NCI-H446 (cell line): ENCODE measurements around the gene LPIN3.
"Not testable (repeated sequence)": the region's sequence is repeated elsewhere in the genome, so short reads cannot be mapped to it uniquely, and the experiment has no call there.

Source experiments
- DNase-seq, 2 experiments: peaks; one replicate each; lab custom pipeline; 2025; lab: John Stamatoyannopoulos, UW

The LPIN3 gene, protein sequence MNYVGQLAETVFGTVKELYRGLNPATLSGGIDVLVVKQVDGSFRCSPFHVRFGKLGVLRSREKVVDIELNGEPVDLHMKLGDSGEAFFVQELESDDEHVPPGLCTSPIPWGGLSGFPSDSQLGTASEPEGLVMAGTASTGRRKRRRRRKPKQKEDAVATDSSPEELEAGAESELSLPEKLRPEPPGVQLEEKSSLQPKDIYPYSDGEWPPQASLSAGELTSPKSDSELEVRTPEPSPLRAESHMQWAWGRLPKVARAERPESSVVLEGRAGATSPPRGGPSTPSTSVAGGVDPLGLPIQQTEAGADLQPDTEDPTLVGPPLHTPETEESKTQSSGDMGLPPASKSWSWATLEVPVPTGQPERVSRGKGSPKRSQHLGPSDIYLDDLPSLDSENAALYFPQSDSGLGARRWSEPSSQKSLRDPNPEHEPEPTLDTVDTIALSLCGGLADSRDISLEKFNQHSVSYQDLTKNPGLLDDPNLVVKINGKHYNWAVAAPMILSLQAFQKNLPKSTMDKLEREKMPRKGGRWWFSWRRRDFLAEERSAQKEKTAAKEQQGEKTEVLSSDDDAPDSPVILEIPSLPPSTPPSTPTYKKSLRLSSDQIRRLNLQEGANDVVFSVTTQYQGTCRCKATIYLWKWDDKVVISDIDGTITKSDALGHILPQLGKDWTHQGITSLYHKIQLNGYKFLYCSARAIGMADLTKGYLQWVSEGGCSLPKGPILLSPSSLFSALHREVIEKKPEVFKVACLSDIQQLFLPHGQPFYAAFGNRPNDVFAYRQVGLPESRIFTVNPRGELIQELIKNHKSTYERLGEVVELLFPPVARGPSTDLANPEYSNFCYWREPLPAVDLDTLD

GRCh38 chr20:41340327-41341055 is at the start of gene LPIN3:
Gene LPIN3 (plus strand): TSS chr20:41340821. CDS start chr20:41345804, 4,983 bp downstream.
- DNase-seq = peak in 1 of 2 experiments; percentile 61

DNA sequence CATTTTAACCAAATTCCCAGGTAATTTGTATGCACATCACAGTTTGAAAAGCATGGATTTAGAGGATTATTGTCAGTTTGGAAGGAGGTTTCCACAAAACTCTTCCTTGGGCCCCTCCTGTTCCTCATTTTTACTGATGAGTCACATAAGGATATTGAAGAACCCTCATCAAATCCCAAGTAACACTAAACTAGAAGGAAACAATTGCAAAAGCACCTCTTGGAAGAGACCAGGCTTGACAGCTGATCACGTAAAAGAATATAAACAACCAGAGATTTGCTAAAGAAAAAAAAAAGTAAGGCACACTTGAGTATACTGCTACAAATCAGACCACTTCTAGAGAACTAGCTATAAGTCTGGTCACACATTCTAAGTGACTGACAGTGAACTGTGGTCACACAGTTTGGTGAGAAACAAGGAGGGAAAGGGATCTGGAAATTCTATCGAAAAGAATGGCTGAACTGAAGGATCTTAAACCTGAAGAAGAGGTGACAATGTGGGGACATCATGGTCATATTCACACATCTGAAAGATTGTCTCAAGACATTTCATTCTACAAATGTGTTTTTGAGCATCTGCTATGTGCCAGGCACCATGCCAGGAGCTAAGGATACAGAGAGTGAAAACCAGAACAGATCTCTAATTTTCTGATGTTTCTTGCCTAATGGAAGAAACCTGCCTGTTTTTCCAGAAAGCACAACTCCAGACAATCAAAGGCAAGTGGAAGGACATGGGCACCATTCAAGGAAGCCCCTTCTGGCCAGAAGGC is 47.2 kb upstream of the LPIN3 start:
- DNase-seq = peak in 1 of 2 experiments; percentile 22

DNA sequence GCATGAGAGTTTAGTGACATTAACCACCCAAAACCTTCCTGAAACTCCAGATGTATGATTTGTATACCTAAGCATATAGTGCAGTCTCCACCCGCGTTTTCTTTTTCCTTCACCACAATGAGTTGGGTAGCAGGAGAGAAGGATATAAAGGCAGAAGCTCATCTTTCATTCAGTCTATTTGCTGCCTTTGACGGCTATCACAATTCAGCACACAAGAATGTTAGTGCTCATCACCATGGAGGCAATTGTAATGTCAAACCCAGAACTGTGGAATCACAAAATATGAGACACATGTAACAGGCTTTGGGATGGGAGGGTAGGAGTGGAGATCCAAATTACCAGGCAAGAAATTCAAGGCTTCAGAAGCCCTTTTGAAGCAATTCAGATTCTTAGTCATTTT is 40.7 kb upstream of the LPIN3 start:
- no peak for DNase-seq

DNA sequence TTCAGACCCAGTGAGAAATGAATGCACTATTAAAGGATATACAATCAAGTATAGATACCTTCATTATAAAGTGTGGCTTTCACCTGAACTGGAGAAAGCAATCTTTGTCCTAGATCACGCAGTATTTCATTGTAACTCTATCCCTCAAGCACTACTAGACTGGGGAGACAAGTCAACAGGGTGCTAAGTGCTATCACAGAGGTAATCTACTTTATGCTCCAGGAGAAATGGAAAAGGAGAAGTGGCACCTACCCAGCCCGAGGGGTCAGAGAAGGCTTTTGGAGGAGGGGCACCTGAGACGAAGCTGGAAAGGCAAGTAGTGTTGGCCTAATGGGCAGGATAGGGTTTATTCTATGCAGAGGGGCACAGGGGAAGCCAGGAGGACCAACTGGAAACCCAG is 40.2 kb upstream of the LPIN3 start:
- no peak for DNase-seq

GRCh38 chr20:41300886-41301285 is 39.7 kb upstream of the LPIN3 start:
- no peak for DNase-seq

DNA sequence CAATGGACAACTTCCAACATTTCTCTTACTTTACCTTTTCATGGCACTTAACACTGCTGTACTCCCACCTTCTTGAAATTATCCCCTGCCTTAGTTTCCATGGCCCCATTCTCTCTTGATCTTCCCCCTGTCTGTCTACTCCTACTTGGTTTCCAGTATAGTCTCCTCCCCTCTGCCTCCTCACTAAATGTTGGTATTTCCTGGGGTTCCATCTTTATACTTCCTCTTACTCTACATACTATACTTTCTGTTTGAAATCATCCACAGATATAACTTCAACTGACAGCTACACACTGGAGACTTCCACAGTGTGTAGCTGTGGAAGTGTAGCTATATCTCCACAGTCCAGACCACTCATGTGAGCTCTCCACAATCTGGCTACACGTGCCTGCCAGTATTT is 36.6 kb upstream of the LPIN3 start:
- no peak for DNase-seq

- DNase-seq = no peak
Observed at GRCh38 chr20:41304424-41305079, 36.1 kb upstream of the LPIN3 start.

DNA sequence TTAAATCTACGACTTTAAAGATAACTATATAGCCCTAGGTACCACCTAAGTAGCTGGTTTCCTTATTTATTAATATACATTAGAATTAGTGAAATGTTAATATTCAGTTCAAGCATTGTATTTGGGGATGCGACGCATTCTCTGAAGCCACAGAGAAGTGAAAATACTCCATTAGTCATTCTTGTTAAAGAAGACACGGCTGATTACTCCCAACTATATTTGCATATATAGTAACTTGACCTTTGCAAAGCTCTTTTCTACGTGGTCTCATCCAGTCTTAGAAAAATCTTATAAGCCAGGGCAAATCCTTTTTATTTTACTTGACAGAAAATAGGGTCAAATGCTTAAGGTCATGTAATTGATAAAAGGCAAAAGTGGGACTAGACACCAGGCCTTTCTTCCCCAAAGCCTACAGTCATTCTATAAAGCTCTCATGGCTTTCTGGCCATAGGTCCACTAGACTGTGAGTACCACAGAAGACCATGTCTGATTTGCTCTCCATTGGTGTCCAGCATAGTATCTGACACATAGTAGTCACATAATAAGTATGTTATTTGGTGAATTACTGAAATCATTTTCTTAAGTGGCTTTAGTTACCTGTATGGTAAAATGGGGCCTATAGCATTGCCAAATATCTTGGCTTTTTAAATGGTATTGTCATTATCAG is 34.4 kb upstream of the LPIN3 start:
- no peak for DNase-seq

- DNase-seq = no peak
Observed at GRCh38 chr20:41307021-41307420, 33.6 kb upstream of the LPIN3 start.

- DNase-seq = no peak
Observed at GRCh38 chr20:41308290-41308711, 32.3 kb upstream of the LPIN3 start.

DNA sequence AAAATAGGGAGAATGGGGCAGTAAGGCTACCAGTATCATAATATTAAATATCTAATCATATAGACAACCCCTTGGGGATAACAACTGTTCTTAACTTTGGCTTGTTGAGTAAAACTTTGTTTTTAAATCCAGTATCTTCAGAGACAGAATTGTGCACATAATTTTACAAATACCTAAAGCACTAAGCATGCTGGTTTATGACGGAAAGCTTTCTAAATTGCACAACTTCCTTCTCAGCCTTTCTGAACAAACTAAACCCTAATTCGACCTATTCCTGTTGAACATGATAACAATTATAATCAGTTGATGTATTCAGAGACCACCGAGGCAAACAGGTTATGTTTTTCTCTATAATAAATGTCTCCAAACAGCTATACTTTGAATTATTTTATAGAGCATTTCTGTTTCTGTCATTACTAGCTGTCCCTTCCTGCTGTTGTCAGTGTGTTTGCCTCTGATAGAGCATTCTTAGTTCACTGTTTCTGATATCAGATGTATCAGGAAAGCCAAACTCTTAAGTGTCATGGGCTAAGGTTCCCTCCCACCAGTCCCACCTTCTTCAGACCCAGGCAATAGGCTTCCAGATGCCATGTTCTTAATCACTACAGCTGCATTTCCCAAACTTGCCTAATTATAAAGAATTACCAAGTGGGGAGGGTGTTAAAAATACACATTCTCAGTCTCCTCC is 31.8 kb upstream of the LPIN3 start:
- no peak for DNase-seq

DNA sequence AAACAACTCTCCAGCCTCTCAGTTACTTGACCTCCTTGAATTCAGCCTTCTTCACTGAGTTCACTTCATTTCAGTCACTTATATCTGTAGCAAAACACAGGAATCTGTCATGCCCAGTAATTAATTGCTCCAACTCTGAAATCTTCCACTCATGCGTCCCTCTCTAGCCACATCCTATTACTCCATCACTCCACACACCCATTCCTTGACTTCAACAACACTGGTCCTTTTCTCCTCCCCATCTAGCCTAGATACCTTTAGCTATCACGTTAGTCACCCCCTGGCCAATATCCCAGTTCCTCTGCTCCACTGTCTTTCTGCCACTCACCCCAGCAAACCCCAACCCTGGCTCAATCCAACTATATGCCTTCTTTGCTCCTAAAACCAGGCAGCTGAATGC is 30.8 kb upstream of the LPIN3 start:
- no peak for DNase-seq

GRCh38 chr20:41312009-41312408 is 28.6 kb upstream of the LPIN3 start:
- DNase-seq = not testable (repeated sequence)

DNA sequence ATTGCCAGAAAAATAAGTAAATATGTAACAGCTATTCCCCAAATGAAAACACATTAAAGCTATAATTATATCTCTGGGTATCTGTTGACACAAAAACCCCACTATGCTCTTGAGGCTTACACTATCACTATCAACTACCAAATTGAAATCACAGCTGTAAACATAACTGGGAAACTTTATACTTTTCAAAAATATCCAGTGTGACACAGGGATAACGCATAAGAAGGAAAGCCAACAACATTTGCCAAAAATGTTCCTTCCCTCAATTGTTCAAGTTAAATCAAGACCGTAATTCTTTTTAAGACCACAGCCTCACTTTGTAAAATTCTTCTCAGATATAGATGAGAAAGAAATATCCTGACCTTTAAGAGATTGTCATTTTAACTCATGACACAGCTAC is 26.2 kb upstream of the LPIN3 start:
- DNase-seq = no peak

GRCh38 chr20:41316051-41316450 is 24.6 kb upstream of the LPIN3 start:
- peak in 1 of 2 experiments; percentile 20 for DNase-seq

GRCh38 chr20:41316602-41317545 is 23.7 kb upstream of the LPIN3 start:
- peak; percentile 44 to 78 for DNase-seq

DNA sequence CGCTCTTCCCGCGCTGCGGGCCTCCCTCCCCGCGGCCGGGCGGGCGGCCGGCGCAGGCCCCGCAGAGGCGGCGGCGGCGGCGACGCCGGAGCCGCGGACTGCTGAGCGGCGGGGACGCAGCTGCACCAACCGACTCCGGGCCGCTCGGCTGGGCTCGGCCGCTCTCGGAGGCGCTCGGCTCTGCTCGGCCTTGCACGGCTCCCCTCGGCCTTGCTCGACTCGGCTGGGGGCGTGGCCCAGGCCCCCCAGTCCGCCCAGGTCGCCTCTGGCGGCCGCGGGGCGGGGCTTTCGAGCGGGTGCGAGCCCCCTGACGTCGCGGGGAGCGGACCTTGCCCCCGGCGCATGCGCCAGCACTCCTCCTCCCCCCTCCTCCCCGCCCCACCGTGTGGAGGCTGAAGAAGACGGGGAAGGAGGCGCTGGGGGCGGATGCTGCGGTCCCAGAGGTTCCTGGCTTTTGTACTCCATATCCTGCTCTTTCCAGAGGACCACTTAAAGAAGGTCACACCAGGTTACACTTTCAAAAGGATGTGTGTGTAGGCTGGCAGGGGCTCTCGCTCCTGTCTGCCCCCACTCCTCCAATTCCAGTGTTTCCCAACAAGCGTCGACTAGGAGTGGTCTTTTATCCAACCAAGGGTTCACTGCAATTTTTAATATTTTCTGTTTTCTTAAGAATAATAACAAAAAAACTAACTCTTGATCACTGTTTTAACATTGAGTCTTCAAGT is 22.9 kb upstream of the LPIN3 start, which contains the start of gene ZHX3:
Gene ZHX3 (minus strand): TSS at position 186 of the 725 bp plus-strand sequence. CDS start 112,815 bp downstream, outside the sequence.
- DNase-seq = peak; percentile 95 to 99

DNA sequence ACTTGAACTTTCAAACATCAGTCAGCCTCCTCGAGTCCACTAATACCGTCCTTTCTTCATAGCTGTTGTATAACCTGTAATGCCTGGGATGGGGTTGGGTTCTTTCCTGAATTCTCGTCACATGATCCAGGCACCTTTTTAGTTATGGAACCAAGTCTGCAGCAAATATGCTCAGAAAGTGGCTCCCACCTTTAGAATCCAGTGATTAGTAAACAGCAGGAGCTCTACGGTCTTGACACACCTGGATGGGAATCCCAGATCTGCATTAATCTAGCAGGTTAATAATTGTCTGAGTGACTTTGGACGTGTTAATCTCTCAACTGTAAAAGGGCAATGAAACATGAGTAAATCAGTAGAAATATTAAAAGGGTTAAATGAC is 22.4 kb upstream of the LPIN3 start:
- DNase-seq = no peak
